ENCODE measurements around the gene VWCE. TPM values are rescaled to one million over a fixed set of nuclear protein-coding genes. Genes with fewer than 3 reads are reported as not detected.

The VWCE gene
- total RNA-seq, 1 experiment from 2014 or later: 1.1 TPM

GRCh38 chr11:61305417-61305816 is 10.3 kb upstream of the VWCE start:
- no peak overlapping the region for H3K27ac Mint-ChIP-seq (ENCODE audit: low read depth, unreplicated experiment)
- H3K27me3 Mint-ChIP-seq (ENCODE audit: insufficient read depth, unreplicated experiment): no peaks in the 10 kb centered on the region
- POLR2A ChIA-PET: interaction anchor here (4.9 kb wide), 1 partner anchor 8 kb away, joined by 24 read pairs; no protein-coding TSS in a partner anchor
- H3K4me3 Mint-ChIP-seq (ENCODE audit: unreplicated experiment): no peak overlapping the region
- no peak for TF ChIP-seq CTCF (IDR thresholded peaks at IDR 0.05; ENCODE audit: unreplicated experiment)
- no peaks in the 10 kb centered on the region for H3K4me1 Mint-ChIP-seq (ENCODE audit: insufficient read depth, unreplicated experiment)
- H3K36me3 Mint-ChIP-seq (ENCODE audit: insufficient read depth, unreplicated experiment): no peaks in the 10 kb centered on the region
- BruUV-seq (replicated peaks): no TSS peak
- DNase-seq (ENCODE audit: unreplicated experiment): no peak
- CTCF ChIA-PET: interaction anchor here (0.7 kb wide), 1 partner anchor 50 kb away, joined by 5 read pairs; no protein-coding TSS in a partner anchor
- intact Hi-C loops (cut with micrococcal nuclease): no loop called here
- no peaks in the 10 kb centered on the region for H3K9me3 Mint-ChIP-seq (ENCODE audit: unreplicated experiment)

GRCh38 chr11:61303725-61304124 is 8.6 kb upstream of the VWCE start:
- no peaks in the 10 kb centered on the region for H3K27me3 Mint-ChIP-seq (ENCODE audit: insufficient read depth, unreplicated experiment)
- ChIA-PET POLR2A (no interaction called here), CTCF (no interaction called here)
- no peak for DNase-seq (ENCODE audit: unreplicated experiment)
- no peak for TF ChIP-seq CTCF (IDR thresholded peaks at IDR 0.05; ENCODE audit: unreplicated experiment)
- no peak overlapping the region for H3K4me3 Mint-ChIP-seq (ENCODE audit: unreplicated experiment)
- H3K27ac Mint-ChIP-seq (ENCODE audit: low read depth, unreplicated experiment): no peak overlapping the region
- H3K9me3 Mint-ChIP-seq (ENCODE audit: unreplicated experiment): no peaks in the 10 kb centered on the region
- intact Hi-C loops (cut with micrococcal nuclease): no loop called here
- no peaks in the 10 kb centered on the region for H3K36me3 Mint-ChIP-seq (ENCODE audit: insufficient read depth, unreplicated experiment)
- H3K4me1 Mint-ChIP-seq (ENCODE audit: insufficient read depth, unreplicated experiment): peaks cover 10% of the 10 kb centered on the region
- no TSS peak for BruUV-seq (replicated peaks)

- Mint-ChIP-seq H3K27ac (ENCODE audit: low read depth, unreplicated experiment) (no peak overlapping the region), H3K36me3 (ENCODE audit: insufficient read depth, unreplicated experiment) (peaks cover 4% of the 10 kb centered on the region), H3K27me3 (ENCODE audit: insufficient read depth, unreplicated experiment) (no peaks in the 10 kb centered on the region), H3K4me3 (ENCODE audit: unreplicated experiment) (no peak overlapping the region), H3K4me1 (ENCODE audit: insufficient read depth, unreplicated experiment) (peaks cover 20% of the 10 kb centered on the region), H3K9me3 (ENCODE audit: unreplicated experiment) (no peaks in the 10 kb centered on the region)
- intact Hi-C loops (cut with micrococcal nuclease): no loop called here
- TF ChIP-seq CTCF (IDR thresholded peaks at IDR 0.05; ENCODE audit: unreplicated experiment): no peak
- CTCF ChIA-PET: interaction anchor here (1.6 kb wide), 1 partner anchor 82 kb away, joined by 3 read pairs; no protein-coding TSS in a partner anchor
- POLR2A ChIA-PET: interaction anchor here (0.9 kb wide), 1 partner anchor 37 kb away, joined by 4 read pairs; no protein-coding TSS in a partner anchor
- DNase-seq (ENCODE audit: unreplicated experiment): no peak
- BruUV-seq (replicated peaks): no TSS peak
Measured at GRCh38 chr11:61302550-61302949, 7.4 kb upstream of the VWCE start.

- H3K4me3 Mint-ChIP-seq (ENCODE audit: unreplicated experiment): no peak overlapping the region
- peak overlapping the region; percentile 91 for H3K27ac Mint-ChIP-seq (ENCODE audit: low read depth, unreplicated experiment)
- ChIA-PET CTCF (interaction anchor here (0.6 to 3.3 kb wide), 5 partner anchors 27 to 141 kb away, joined by 3 to 28 read pairs (median 4); no protein-coding TSS in a partner anchor), POLR2A (interaction anchor here (0.7 to 4.4 kb wide), 12 partner anchors 9 to 63 kb away, joined by 3 to 27 read pairs (median 5); partner anchors contain the start of genes CYB561A3, DDB1, TKFC and TMEM138)
- no peak for DNase-seq (ENCODE audit: unreplicated experiment)
- peaks cover 15% of the 10 kb centered on the region for H3K36me3 Mint-ChIP-seq (ENCODE audit: insufficient read depth, unreplicated experiment)
- TF ChIP-seq CTCF (IDR thresholded peaks at IDR 0.05; ENCODE audit: unreplicated experiment): no peak
- no TSS peak for BruUV-seq (replicated peaks)
- peaks cover 28% of the 10 kb centered on the region for H3K4me1 Mint-ChIP-seq (ENCODE audit: insufficient read depth, unreplicated experiment)
- no peaks in the 10 kb centered on the region for H3K9me3 Mint-ChIP-seq (ENCODE audit: unreplicated experiment)
- intact Hi-C loops (cut with micrococcal nuclease): no loop called here
- H3K27me3 Mint-ChIP-seq (ENCODE audit: insufficient read depth, unreplicated experiment): peaks cover 3% of the 10 kb centered on the region
Measured at GRCh38 chr11:61298663-61299244, 3.6 kb upstream of the VWCE start.

Data from MCF 10A (cell line).